Body of pancreas (tissue), 4 donors: ENCODE results near the gene PDS5A. TPM values are rescaled to one million over a fixed set of nuclear protein-coding genes. Genes with fewer than 3 reads are reported as not detected.
"Not testable (repeated sequence)": the region's sequence is repeated elsewhere in the genome, so short reads cannot be mapped to it uniquely, and the experiment has no call there.

ENCODE experiments used
- ATAC-seq: fragments of 150-250 bp; one replicate; pipeline ENCODE4 v1.9.1; 2016
- DNase-seq, 4 donors: peaks; one replicate each; pipeline ENCODE4 v3.0.0-alpha.2; 2019
- H3K27ac ChIP-seq, 4 donors: fragments of 200-600 bp; sonication (generic); 1 replicate in 3 of 4; 2 replicates in 1 of 4; pipeline versions ENCODE4 v1.5.1 to v1.6.1; 2016 to 2019; ENCODE audit warnings: mild to moderate bottlenecking in 1 of 4, mixed read lengths in 1 of 4, moderate library complexity in 1 of 4
- H3K27me3 ChIP-seq, 2 donors: fragments of 200-600 bp; sonication (generic); one replicate each; pipeline ENCODE4 v1.6.0; 2016; ENCODE audit warnings: mild to moderate bottlenecking in 1 of 2
- H3K36me3 ChIP-seq, 2 donors: fragments of 200-600 bp; sonication (generic); replicated peaks in 1 of 2; 2 replicates each; pipeline ENCODE4 v1.5.1; 2016; ENCODE audit warnings: low read depth in 2 of 2; ENCODE audit not compliant: insufficient read depth in 1 of 2
- H3K4me1 ChIP-seq: fragments of 200-600 bp; sonication (generic); one replicate; pipeline ENCODE4 v1.6.0; 2016
- H3K4me3 ChIP-seq, 2 donors: fragments of 200-600 bp; sonication (generic); 1 replicate in 1 of 2; 2 replicates in 1 of 2; pipeline ENCODE4 v1.5.1; 2016 to 2019
- H3K9me3 ChIP-seq, 3 donors: fragments of 200-600 bp; sonication (generic); 1 replicate in 2 of 3; 2 replicates in 1 of 3; pipeline ENCODE4 v1.5.1; 2016
- CTCF ChIP-seq, 7 experiments: fragments of 450-650 bp in 4 of 7; fragments of 200-600 bp in 3 of 7; sonication (generic) in 3 of 7; IDR thresholded peaks; one replicate each; pipeline ENCODE4 v1.5.1; 2016 to 2019; ENCODE audit warnings: antibody characterized with exemption in 7 of 7
- POLR2A ChIP-seq, 3 donors: fragments of 450-650 bp; IDR thresholded peaks; one replicate each; pipeline ENCODE4 v1.6.1; 2016; ENCODE audit warnings: antibody characterized with exemption in 3 of 3, mild to moderate bottlenecking in 2 of 3
- WGBS, 2 donors: methylation state at CpG; one replicate each; pipeline ENCODE4 v1.1.5; 2017; 5-methylcytosine and 5-hydroxymethylcytosine counted together
- intact Hi-C: fragments of 100-400 bp; cut with DNase I; formaldehyde crosslinking; loops from one replicate; pipeline ENCODE4 v1.15.1; 2023
- total RNA-seq, 2 donors: library from RNA; depleted of rRNA; stranded (reverse); fragments of >200 nt; gene quantifications; one replicate each; pipeline ENCODE4 v1.1.0, GENCODE V29; 2016

The PDS5A gene
- total RNA-seq, 2 donors from 2014 or later = 44.9 to 50.8 TPM

GRCh38 chr4:39976141-39976944 lies 1.4 kb downstream of the PDS5A start:
- WGBS, 2 donors = 2 to 4% methylated on average over 13 to 41 of the region's 41 CpGs
- Histone ChIP-seq H3K4me1 (peaks cover 25% of the 10 kb centered on the region), H3K9me3 (no peaks in the 10 kb centered on the region), H3K4me3 (peak overlapping the region; percentile 74 to 98), H3K27me3 (no peaks in the 10 kb centered on the region), H3K36me3 (peaks cover 0 to 3% of the 10 kb centered on the region in 2 donors), H3K27ac (peak overlapping the region; percentile 84 to 95 (median 88))
- no peak for TF ChIP-seq POLR2A (IDR thresholded peaks at IDR 0.05)
- peak; percentile 65 to 93 (median 85) for TF ChIP-seq CTCF (IDR thresholded peaks at IDR 0.05)
- intact Hi-C loops = loop anchor here (10.0 kb wide), 2 partner anchors 282 to 502 kb away; partner anchors contain the start of gene UBE2K
- DNase-seq (peak; percentile 74 to 81 (median 78)), ATAC-seq (peak; percentile 67)

- intact Hi-C loops = loop anchor here (10.0 kb wide), 2 partner anchors 281 to 501 kb away; partner anchors contain the start of gene UBE2K
- Histone ChIP-seq H3K36me3 (peaks cover 0 to 3% of the 10 kb centered on the region in 2 donors), H3K27me3 (no peaks in the 10 kb centered on the region), H3K27ac (no peak overlapping the region), H3K4me1 (peaks cover 33% of the 10 kb centered on the region), H3K9me3 (no peaks in the 10 kb centered on the region), H3K4me3 (no peak overlapping the region)
- ATAC-seq = no peak
- no peak for DNase-seq
- WGBS, 2 donors = 53 to 56% methylated on average over 4 of the region's 4 CpGs
- no peak for TF ChIP-seq CTCF (IDR thresholded peaks at IDR 0.05)
- no peak for TF ChIP-seq POLR2A (IDR thresholded peaks at IDR 0.05)
These were observed 2.1 kb downstream of the PDS5A start for GRCh38 chr4:39975488-39976089.

- 50 to 54% methylated on average over 6 of the region's 6 CpGs for WGBS, 2 donors
- intact Hi-C loops = loop anchor here (10.0 kb wide), 2 partner anchors 278 to 498 kb away; partner anchors contain the start of gene UBE2K
- ATAC-seq, H3K9me3 ChIP-seq, H3K27ac ChIP-seq, H3K27me3 ChIP-seq, DNase-seq, H3K4me3 ChIP-seq, H3K36me3 ChIP-seq: not testable (repeated sequence)
- peaks cover 36% of the 10 kb centered on the region for H3K4me1 ChIP-seq
These were observed 4.7 kb downstream of the PDS5A start for GRCh38 chr4:39973052-39973451.

GRCh38 chr4:39970671-39971640 lies 6.8 kb downstream of the PDS5A start:
- Histone ChIP-seq H3K4me3 (no peak overlapping the region), H3K36me3 (peaks cover 0 to 3% of the 10 kb centered on the region in 2 donors), H3K9me3 (no peaks in the 10 kb centered on the region), H3K27ac (no peak overlapping the region), H3K27me3 (no peaks in the 10 kb centered on the region), H3K4me1 (peaks cover 30% of the 10 kb centered on the region)
- WGBS, 2 donors = 73 to 78% methylated on average over 18 of the region's 18 CpGs
- no peak for DNase-seq
- intact Hi-C loops = loop anchor here (10.0 kb wide), 2 partner anchors 276 to 496 kb away; partner anchors contain the start of gene UBE2K
- TF ChIP-seq POLR2A (IDR thresholded peaks at IDR 0.05) (no peak), CTCF (IDR thresholded peaks at IDR 0.05) (no peak)
- no peak for ATAC-seq
